OCI-LY3 (cell line): ENCODE measurements around the gene KLRC3.
"Not testable (repeated sequence)": the region's sequence is repeated elsewhere in the genome, so short reads cannot be mapped to it uniquely, and the experiment has no call there.

Experiments
- CTCF ChIP-seq: fragments of 200-600, 300-600 bp; sonication (generic); IDR thresholded peaks from 2 replicates; pipeline ENCODE4 v1.5.1; 2014; ENCODE audit warnings: antibody characterized with exemption, low read length, low read depth
- EZH2phosphoT487 ChIP-seq: fragments of 200-600 bp; shearing (Covaris generic); IDR thresholded peaks from 2 replicates; pipeline ENCODE4 v1.6.1; 2018; ENCODE audit warnings: antibody characterized with exemption, mixed run types, low read depth

GRCh38 chr12:10439608-10440274 is 19.3 kb upstream of the KLRC3 start:
- not testable (repeated sequence) for TF ChIP-seq CTCF, EZH2phosphoT487
